Lower leg skin (tissue), 3 donors: ENCODE results near the gene KRTAP4-2.

Experiments
- CTCF ChIP-seq, 3 donors: fragments of 450-650 bp; IDR thresholded peaks; one replicate each; pipeline ENCODE4 v1.5.1; 2016; ENCODE audit warnings: antibody characterized with exemption in 3 of 3, mild to moderate bottlenecking in 3 of 3, moderate library complexity in 2 of 3
- POLR2A ChIP-seq, 2 donors: fragments of 450-650 bp; IDR thresholded peaks; one replicate each; pipeline ENCODE4 v1.6.1; 2016 to 2017; ENCODE audit warnings: antibody characterized with exemption in 2 of 2, mild to moderate bottlenecking in 1 of 2, moderate library complexity in 1 of 2

- no peak for TF ChIP-seq CTCF (IDR thresholded peaks at IDR 0.05)
- no peak for TF ChIP-seq POLR2A (IDR thresholded peaks at IDR 0.05)
Measured at GRCh38 chr17:41186872-41187271, 8.9 kb upstream of the KRTAP4-2 start.
